ENCODE data around the gene STH. TPM values are rescaled to one million over a fixed set of nuclear protein-coding genes. Genes with fewer than 3 reads are reported as not detected.

STH gene
- total RNA-seq, 1 donor from 2014 or later, result not detected

- no peak for DNase-seq (ENCODE audit: low spot score)
These were observed 32.3 kb upstream of the STH start for GRCh38 chr17:45966606-45967280.

DNA sequence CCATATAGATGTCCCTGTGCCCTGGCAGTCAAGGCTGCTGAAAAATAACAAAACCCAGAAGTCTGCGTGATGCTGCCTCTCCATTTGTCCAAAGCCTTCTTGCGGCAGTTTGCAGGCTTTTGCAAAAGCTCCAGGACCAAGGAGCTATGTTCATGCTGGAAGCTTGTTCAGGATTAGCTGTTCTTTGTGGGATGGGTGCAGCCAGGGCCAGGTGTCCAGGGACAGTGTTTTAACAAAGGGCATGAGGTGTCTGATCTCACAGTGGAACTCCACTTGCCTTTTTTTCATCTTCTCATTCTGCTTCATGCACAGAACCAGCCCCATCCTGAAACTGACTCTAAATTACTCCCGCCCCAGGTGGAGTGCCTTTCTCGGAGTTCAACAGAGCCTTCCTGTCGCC, 31.7 kb upstream of the STH start:
- no peak for DNase-seq (ENCODE audit: low spot score)

DNA sequence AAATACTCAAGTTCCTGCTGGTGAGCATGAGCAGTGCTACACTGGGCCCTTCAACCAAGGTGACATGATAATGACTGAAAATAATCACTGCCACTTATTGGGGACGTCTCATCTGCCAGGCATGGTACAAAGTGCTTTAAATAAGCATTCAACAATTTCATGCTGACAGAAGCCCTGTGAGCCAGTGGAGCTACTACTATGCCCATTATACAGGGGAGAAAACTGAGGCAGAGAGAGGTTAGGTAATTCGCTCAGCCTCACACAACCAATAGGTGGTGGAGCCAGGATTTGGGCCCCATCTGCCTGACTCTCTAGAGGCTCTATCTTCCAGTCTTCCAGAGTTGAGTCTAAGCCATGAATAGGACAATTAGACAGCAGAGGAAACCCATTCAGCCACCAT, 30.3 kb upstream of the STH start:
- DNase-seq (ENCODE audit: low spot score), result no peak

DNA sequence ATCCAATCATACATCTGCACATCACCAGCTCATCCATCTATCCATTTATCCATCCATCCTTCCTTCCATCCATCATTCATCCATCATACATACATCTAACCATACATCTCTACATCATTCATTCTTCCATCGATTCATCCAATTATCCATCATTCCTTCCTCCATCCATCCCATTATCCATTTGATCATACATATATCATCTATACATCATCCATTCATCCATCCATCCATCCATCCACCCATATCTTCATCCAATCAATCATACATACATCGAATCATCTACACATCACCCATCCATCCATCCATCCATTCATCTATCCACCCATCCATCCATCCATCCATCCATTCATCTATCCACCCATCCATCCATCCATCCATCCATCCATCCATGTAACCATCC, 29.3 kb upstream of the STH start:
- no peak for DNase-seq (ENCODE audit: low spot score)

- no peak for DNase-seq (ENCODE audit: low spot score)
These were observed 28.4 kb upstream of the STH start for GRCh38 chr17:45970659-45971058.

GRCh38 chr17:45971698-45972141, 27.3 kb upstream of the STH start:
- DNase-seq (ENCODE audit: low spot score), result no peak

- DNase-seq (ENCODE audit: low spot score), result no peak
These were observed 26.5 kb upstream of the STH start for GRCh38 chr17:45972531-45972930.

DNA sequence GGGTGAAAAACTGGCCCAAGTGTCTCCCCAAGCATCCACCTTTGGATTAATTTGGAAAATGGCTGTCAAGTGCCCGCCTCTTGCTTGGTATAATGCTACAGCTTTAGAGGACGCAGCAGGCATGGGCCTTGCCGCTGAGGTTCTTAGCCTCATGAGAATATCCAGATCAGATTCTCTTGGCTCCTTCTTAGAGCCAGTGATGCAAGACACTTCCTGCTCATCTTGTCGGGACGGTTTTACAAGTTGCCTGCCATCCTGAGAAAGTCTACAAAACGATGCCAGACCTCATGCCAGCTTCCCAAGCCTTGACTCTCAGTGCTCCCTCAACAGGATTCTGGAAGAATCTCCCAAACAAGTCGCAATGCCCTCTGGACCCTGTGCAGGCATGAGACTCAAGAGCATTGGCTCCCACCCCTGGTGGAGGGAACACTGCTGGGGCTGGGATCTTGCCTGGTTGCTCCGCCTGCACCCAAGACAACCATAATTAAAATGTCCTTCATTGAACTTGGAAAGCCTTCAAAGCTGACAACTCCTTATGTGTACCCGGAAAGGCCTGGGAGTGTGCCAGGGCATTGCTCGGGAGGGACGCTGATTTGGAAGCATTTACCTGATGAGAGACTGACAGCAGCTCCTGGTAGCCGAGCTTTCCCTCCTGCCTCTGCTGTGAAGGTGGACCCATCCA, 25.8 kb upstream of the STH start:
- no peak for DNase-seq (ENCODE audit: low spot score)

DNA sequence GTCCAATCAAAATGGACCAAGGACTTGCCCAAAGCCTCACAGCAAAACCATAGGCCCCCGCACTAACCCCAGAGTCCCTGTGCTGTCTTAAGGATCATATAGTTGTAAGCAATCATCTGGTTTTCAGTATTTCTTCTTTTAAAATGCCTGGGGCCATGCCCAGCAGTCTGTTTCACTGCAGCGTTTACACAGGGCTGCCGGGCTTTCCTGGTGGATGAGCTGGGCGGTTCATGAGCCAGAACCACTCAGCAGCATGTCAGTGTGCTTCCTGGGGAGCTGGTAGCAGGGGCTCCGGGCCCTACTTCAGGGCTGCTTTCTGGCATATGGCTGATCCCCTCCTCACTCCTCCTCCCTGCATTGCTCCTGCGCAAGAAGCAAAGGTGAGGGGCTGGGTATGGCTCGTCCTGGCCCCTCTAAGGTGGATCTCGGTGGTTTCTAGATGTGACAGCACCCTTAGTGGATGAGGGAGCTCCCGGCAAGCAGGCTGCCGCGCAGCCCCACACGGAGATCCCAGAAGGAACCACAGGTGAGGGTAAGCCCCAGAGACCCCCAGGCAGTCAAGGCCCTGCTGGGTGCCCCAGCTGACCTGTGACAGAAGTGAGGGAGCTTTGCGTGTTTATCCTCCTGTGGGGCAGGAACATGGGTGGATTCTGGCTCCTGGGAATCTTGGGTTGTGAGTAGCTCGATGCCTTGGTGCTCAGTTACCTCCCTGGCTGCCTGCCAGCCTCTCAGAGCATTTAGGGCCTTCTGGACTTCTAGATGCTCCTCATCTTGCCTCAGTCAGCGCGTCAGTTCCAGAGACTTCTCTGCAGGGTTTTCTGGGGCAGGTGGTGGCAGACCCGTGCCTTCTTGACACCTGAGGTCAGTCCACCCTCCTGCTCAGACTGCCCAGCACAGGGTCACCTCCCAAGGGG, 24.8 kb upstream of the STH start:
- no peak for DNase-seq (ENCODE audit: low spot score)

DNA sequence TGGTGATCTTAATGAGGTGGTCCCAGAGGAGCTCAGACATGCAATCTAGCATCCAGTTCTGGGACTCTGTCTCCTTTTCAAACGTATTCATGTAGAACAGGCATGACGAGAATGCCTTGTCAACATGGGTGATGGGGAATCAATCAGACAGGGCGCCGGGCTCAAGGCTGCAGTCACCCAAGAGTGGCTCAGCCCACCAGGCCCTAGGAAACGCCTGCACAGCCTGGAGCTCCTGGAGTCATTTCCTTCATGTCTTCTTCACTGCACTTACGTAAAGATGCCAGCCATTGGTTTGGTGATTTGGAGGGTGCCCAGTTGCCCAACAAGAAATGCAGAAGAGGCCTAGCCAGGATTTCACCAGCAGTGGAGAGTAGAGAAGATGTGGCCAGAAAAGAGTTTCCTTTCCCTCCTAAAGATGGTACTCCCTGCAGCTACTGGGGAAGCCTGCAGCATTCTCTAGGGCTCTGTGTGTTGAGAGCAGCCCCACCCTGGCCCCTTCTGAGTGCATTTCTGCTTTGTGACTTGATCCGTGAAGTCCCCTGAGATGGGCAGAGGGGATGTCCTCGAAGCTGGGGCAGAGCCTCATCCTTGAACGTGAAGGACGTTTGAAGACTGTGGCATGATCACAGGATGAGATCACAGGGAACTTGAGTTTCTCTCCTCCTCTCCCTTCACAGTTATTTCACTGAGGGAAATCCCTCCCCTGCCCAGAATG, 24.0 kb upstream of the STH start:
- no peak for DNase-seq (ENCODE audit: low spot score)

DNA sequence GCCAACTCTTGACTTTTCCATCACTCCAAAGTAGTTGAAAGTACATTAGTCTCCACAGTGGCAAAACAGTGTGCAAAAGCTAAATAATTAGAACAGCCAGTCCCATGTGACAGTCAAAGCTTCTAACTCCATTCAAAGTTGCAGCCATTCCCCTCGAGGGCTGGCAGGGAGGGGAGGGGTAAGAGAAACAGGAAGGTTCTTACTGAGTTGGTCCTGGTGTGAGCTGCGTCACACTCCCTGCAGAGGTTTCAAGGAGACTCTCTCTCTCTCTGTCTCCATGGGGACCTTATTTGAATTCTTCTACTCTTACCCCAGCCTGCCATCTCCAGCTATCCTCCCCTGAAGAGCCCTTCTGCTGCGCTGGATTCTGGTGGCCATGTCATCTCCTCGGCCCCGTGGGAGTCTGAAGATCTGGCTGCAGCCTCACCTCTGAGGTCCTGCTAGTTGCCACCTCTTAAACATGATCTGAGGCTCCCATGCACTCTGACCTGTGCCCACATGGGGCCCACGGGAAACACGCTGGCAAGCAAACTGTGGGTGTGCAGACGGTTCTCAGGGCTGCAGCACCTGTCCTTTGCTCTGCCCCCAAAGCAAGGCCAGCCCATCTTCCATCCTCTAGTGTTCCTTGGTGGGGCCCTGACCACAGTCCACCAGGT, 23.3 kb upstream of the STH start:
- no peak for DNase-seq (ENCODE audit: low spot score)

DNA sequence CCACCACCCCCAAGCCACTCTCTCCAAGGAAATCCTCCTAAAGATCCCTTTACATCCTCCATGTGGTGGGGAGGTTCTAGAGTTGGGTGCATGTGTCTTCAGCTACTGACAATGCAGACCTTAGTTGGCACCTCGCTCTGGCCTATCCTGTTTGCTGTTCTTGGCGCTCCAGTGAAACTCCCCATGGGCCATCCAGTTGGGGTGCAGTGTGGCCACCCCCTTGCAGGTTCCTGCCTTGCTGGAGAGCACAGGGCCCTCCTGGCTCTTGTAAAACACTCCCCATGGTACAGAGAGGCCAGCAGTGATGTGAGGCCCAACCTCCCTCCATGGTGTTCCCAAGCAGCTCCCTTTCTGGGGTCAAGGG, 22.7 kb upstream of the STH start:
- DNase-seq (ENCODE audit: low spot score), result no peak

DNA sequence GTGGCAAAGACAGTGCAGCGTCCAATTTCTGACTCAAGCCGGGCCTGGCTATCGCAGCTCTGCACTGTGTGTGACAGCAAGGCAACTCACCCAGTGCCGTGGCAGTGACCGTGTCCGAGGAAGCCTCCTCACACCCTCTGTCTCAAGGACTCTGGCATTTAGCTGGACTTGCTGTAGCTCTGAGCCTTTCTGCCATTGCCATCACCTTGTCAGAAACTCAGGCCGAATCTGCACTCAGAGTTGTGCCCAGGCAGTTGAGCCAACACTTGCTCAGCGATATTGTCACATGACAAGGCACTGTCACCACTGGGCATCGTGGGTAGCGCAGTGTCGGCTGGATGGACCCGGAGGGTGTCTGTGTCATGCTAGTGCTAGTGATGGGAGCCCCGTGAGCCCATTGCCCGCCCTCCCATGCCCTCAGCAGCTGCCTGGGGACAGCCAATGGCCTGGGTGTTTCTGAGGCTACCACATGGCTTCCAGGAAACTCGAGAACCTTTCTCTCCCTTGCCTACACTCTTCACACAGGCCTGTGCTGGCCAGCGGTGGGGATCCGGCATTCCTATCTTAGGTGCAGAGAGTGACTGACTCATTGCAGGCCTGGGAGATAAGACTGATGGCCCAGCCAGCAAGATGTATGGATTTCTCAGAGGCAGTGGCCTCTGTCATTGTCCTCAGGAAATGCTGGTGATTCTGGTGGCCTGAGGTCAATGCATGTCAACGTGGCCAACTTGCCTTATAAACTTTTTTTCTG, 22.1 kb upstream of the STH start:
- no peak for DNase-seq (ENCODE audit: low spot score)

DNA sequence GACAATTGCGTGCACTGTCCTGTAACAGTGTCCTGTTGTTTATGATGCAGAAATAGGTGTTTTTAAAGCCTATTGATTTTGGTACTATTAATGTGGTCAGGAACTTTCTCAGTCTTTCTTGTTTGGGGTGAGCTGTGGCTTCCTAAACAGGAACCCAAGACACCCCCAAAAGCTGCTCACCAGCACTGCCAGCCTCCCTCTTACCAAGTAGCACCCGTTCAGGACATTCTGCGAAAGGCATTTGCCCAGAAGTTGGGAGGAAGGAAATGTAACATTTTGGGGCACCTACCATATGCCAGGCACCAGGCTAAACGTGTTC, 21.6 kb upstream of the STH start:
- DNase-seq (ENCODE audit: low spot score), result no peak

GRCh38 chr17:45977976-45978626, 20.9 kb upstream of the STH start:
- no peak for DNase-seq (ENCODE audit: low spot score)

DNA sequence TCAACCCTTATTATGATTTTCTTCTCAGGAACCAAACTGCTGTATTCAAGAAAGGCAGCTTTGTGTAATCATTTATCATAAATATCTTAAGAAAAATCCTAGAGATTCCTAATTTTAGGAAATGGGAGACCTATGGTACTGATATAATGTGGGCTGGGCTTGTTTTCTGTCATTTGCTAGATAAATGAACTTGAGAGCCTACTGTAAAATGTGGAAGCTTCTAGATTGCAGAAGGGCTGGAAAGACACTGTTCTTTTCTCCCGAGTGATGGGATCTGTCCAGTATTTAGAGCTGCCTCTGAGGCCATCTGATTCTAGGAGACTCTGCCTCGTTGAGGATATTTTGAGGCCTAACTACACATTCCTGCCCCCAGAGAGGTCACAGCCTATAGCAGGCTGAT, 19.9 kb upstream of the STH start:
- no peak for DNase-seq (ENCODE audit: low spot score)

DNA sequence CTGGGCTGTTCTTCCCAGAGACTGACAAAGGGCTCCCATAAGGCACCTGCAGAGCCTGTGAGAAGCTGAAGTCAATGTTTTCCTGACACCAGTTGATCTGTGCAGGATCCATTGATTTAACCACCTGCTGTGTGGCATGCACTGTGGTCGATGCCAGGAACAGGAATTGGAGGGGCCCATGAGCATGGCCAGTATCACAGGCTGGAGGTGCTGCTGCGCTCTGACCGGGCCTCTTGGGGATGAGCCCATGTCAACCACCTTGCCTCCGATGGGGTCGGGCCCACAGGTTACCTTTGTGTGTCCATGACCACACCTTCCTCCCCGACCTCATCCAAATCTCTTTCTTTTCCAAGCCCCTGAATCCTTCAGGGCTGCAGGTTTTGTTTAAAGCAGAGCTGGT, 18.2 kb upstream of the STH start:
- no peak for DNase-seq (ENCODE audit: low spot score)

DNA sequence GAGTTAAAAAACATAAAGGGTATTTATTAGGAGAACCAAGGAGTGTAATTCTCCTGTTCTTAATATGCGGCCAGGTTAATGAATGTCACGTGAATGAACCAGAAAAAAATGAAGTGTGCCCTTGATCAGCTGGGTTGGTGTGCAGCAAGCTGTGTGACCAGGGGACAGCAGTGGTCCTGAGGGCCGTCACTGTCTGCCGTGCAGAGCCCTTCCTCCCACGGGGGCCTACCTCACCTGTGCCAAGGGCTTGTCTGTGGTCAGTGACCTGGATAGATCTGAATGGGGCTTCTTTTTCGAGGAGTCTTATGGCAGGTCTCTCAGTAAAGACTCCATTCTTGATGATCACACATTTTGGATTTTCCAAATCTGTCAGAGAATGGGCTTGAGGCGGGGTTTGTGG, 17.7 kb upstream of the STH start:
- DNase-seq (ENCODE audit: low spot score), result no peak

- DNase-seq (ENCODE audit: low spot score), result no peak
These were observed 16.0 kb upstream of the STH start for GRCh38 chr17:45982791-45983613.
